ENCODE measurements around the gene NELFA. TPM values are rescaled to one million over a fixed set of nuclear protein-coding genes. Genes with fewer than 3 reads are reported as not detected.

The NELFA gene
- total RNA-seq, 1 experiment from 2014 or later, result 55.0 TPM

GRCh38 chr4:1967512-1968149 is 41.1 kb downstream of the NELFA start:
- no peak overlapping the region for H4K91ac ChIP-seq (ENCODE audit: insufficient read length, low read depth, low read length)
- H3K56ac ChIP-seq (ENCODE audit: insufficient read length, low read depth, low read length), result no peak overlapping the region
- no peak overlapping the region for H3K9ac ChIP-seq (ENCODE audit: extremely low read depth, insufficient read length, low read length)
- no peak overlapping the region for H3T11ph ChIP-seq (ENCODE audit: low read length)
- no peak overlapping the region for H3K4me2 ChIP-seq (ENCODE audit: insufficient read depth, insufficient read length, low read length)
- H3K23ac ChIP-seq (ENCODE audit: insufficient read length, low read depth, low read length), result no peak overlapping the region
- no peaks in the 10 kb centered on the region for H3K4me1 ChIP-seq (ENCODE audit: insufficient read depth, low read length)
- no peak overlapping the region for H4K8ac ChIP-seq (replicated peaks; ENCODE audit: insufficient read length, low read depth, low read length)
- no peak overlapping the region for H3K27ac ChIP-seq (ENCODE audit: insufficient read length, low read depth, low read length)
- no peak overlapping the region for H2BK15ac ChIP-seq (ENCODE audit: low read depth, low read length)
- no peaks in the 10 kb centered on the region for H3K79me1 ChIP-seq (ENCODE audit: insufficient read depth, low read depth, low read length, poor library complexity, severe bottlenecking)
- no peak overlapping the region for H3K14ac ChIP-seq (ENCODE audit: insufficient read depth, low read length)
- Mint-ChIP-seq H3K36me3 (ENCODE audit: insufficient read depth in 1 of 3, low read depth in 3 of 3) (peaks cover 16 to 71% (median 68%) of the 10 kb centered on the region in 3 experiments; a peak in 6 of 7 replicates), H3K27ac (no peak overlapping the region; a peak in 1 of 7 replicates), H3K9me3 (no peaks in the 10 kb centered on the region), H3K27me3 (ENCODE audit: low read depth) (no peaks in the 10 kb centered on the region), H3K4me3 (no peak overlapping the region), H3K4me1 (peaks cover 0 to 3% of the 10 kb centered on the region in 2 experiments; a peak in 2 of 4 replicates)
- DNase-seq, result no peak
- H3K23me2 ChIP-seq (ENCODE audit: insufficient read length, low read depth, low read length, poor library complexity, severe bottlenecking), result no peaks in the 10 kb centered on the region
- H3K9me3 ChIP-seq (ENCODE audit: control insufficient read depth, low read depth, low read length), result no peaks in the 10 kb centered on the region
- no peak overlapping the region for H2BK20ac ChIP-seq (ENCODE audit: low read depth, low read length, poor library complexity, severe bottlenecking)
- H3K79me2 ChIP-seq (ENCODE audit: insufficient read depth, low read length), result no peaks in the 10 kb centered on the region
- H2BK120ac ChIP-seq (ENCODE audit: low read depth, low read length, poor library complexity, severe bottlenecking), result no peak overlapping the region
- H4K20me1 ChIP-seq (ENCODE audit: control insufficient read depth, insufficient read depth, insufficient read length), result no peaks in the 10 kb centered on the region
- H4K5ac ChIP-seq (ENCODE audit: insufficient read length, low read depth, low read length), result no peak overlapping the region
- H2BK5ac ChIP-seq (ENCODE audit: insufficient read length, low read length), result no peak overlapping the region
- WGBS (ENCODE audit: extremely low coverage, insufficient read length, low lambda C conversion rate), result no CpG with 5 or more reads among the region's 5 CpGs
- H3K27me3 ChIP-seq (ENCODE audit: insufficient read depth, low read length), result no peaks in the 10 kb centered on the region
- H2BK12ac ChIP-seq (ENCODE audit: insufficient read length, low read depth, low read length), result no peak overlapping the region
- H2AFZ ChIP-seq (ENCODE audit: low read length), result no peak overlapping the region
- no peak overlapping the region for H2AK5ac ChIP-seq (ENCODE audit: insufficient read length, low read length)
- TF ChIP-seq, protein P1, sequence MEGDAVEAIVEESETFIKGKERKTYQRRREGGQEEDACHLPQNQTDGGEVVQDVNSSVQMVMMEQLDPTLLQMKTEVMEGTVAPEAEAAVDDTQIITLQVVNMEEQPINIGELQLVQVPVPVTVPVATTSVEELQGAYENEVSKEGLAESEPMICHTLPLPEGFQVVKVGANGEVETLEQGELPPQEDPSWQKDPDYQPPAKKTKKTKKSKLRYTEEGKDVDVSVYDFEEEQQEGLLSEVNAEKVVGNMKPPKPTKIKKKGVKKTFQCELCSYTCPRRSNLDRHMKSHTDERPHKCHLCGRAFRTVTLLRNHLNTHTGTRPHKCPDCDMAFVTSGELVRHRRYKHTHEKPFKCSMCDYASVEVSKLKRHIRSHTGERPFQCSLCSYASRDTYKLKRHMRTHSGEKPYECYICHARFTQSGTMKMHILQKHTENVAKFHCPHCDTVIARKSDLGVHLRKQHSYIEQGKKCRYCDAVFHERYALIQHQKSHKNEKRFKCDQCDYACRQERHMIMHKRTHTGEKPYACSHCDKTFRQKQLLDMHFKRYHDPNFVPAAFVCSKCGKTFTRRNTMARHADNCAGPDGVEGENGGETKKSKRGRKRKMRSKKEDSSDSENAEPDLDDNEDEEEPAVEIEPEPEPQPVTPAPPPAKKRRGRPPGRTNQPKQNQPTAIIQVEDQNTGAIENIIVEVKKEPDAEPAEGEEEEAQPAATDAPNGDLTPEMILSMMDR (conservative IDR thresholded peaks at IDR 0.05), result no peak
- H3K4ac ChIP-seq (ENCODE audit: low read depth, low read length), result no peak overlapping the region
- H3K18ac ChIP-seq (ENCODE audit: insufficient read length, low read depth, low read length), result no peak overlapping the region

Measured in H9 (cell line).